ENCODE data around the gene ASTN1. TPM values are rescaled to one million over a fixed set of nuclear protein-coding genes. Genes with fewer than 3 reads are reported as not detected.

The ASTN1 gene
- total RNA-seq, 2 donors from 2014 or later = 0.06 to 0.39 TPM

GRCh38 chr1:176877557-176877956 lies 287.0 kb downstream of the ASTN1 start:
- ATAC-seq (no peak), DNase-seq (no peak)
- intact Hi-C loops (cut with DNase I, micrococcal nuclease) = no loop called here

GRCh38 chr1:176876966-176877515 lies 287.5 kb downstream of the ASTN1 start:
- DNase-seq (no peak), ATAC-seq (no peak)
- intact Hi-C loops (cut with DNase I, micrococcal nuclease) = no loop called here

- no peak for DNase-seq
- intact Hi-C loops (cut with DNase I, micrococcal nuclease) = no loop called here
- ATAC-seq = no peak
Observed at GRCh38 chr1:176869577-176869976, 294.9 kb downstream of the ASTN1 start.

- intact Hi-C loops (cut with DNase I, micrococcal nuclease) = no loop called here
- ATAC-seq (no peak), DNase-seq (no peak)
Observed at GRCh38 chr1:176866011-176866714, 298.3 kb downstream of the ASTN1 start.

GRCh38 chr1:176864211-176864610 lies 300.3 kb downstream of the ASTN1 start:
- intact Hi-C loops (cut with DNase I, micrococcal nuclease) = no loop called here
- no peak for ATAC-seq
- DNase-seq = no peak

GRCh38 chr1:176863613-176864012 lies 300.9 kb downstream of the ASTN1 start:
- ATAC-seq (no peak), DNase-seq (no peak)
- intact Hi-C loops (cut with DNase I, micrococcal nuclease) = no loop called here

- DNase-seq (no peak), ATAC-seq (no peak)
- intact Hi-C loops (cut with DNase I, micrococcal nuclease) = no loop called here
Observed at GRCh38 chr1:176858433-176858916, 306.0 kb downstream of the ASTN1 start.

GRCh38 chr1:176857632-176858031 lies 306.9 kb downstream of the ASTN1 start:
- intact Hi-C loops (cut with DNase I, micrococcal nuclease) = no loop called here
- ATAC-seq = no peak
- no peak for DNase-seq

GRCh38 chr1:176854758-176855745 lies 309.5 kb downstream of the ASTN1 start:
- DNase-seq (no peak), ATAC-seq (no peak)
- intact Hi-C loops (cut with DNase I, micrococcal nuclease) = no loop called here

- ATAC-seq = no peak
- DNase-seq = no peak
- intact Hi-C loops (cut with DNase I, micrococcal nuclease) = no loop called here
Observed at GRCh38 chr1:176854121-176854520, 310.4 kb downstream of the ASTN1 start.

GRCh38 chr1:176853503-176853902 lies 311.0 kb downstream of the ASTN1 start:
- ATAC-seq (no peak), DNase-seq (no peak)
- intact Hi-C loops (cut with DNase I, micrococcal nuclease) = no loop called here

GRCh38 chr1:176852124-176852523 lies 312.4 kb downstream of the ASTN1 start:
- ATAC-seq = no peak
- intact Hi-C loops (cut with DNase I, micrococcal nuclease) = no loop called here
- no peak for DNase-seq

- intact Hi-C loops (cut with DNase I, micrococcal nuclease) = no loop called here
- DNase-seq (no peak), ATAC-seq (no peak)
Observed at GRCh38 chr1:176850871-176851270, 313.6 kb downstream of the ASTN1 start.

- intact Hi-C loops (cut with DNase I, micrococcal nuclease) = loop anchor here in 1 of 2 donors (10.0 kb wide), 1 partner anchor 154 kb away; no protein-coding TSS in a partner anchor
- no peak for ATAC-seq
- no peak for DNase-seq
Observed at GRCh38 chr1:176849281-176849680, 315.2 kb downstream of the ASTN1 start.

- ATAC-seq (no peak), DNase-seq (peak in 1 of 2 donors; percentile 26)
- intact Hi-C loops (cut with DNase I, micrococcal nuclease) = loop anchor here in 1 of 2 donors (10.0 kb wide), 1 partner anchor 152 kb away; no protein-coding TSS in a partner anchor
Observed at GRCh38 chr1:176847052-176847451, 317.5 kb downstream of the ASTN1 start.

GRCh38 chr1:176843352-176844297 lies 320.9 kb downstream of the ASTN1 start:
- ATAC-seq (no peak), DNase-seq (no peak)
- intact Hi-C loops (cut with DNase I, micrococcal nuclease) = loop anchor here in 1 of 2 donors (10.0 kb wide), 1 partner anchor 149 kb away; no protein-coding TSS in a partner anchor

GRCh38 chr1:176841238-176841637 lies 323.3 kb downstream of the ASTN1 start:
- intact Hi-C loops (cut with DNase I, micrococcal nuclease) = loop anchor here in 1 of 2 donors (10.0 kb wide), 1 partner anchor 146 kb away; no protein-coding TSS in a partner anchor
- DNase-seq (no peak), ATAC-seq (no peak)

- DNase-seq (no peak), ATAC-seq (no peak)
- intact Hi-C loops (cut with DNase I, micrococcal nuclease) = loop anchor here in 1 of 2 donors (5.0 kb wide), 1 partner anchor 282 kb away; no protein-coding TSS in a partner anchor
Observed at GRCh38 chr1:176839216-176839615, 325.3 kb downstream of the ASTN1 start.

Data from left colon (tissue), 2 donors.